Measurements from ENCODE around the gene RASA3.
"Not testable (repeated sequence)": the region's sequence is repeated elsewhere in the genome, so short reads cannot be mapped to it uniquely, and the experiment has no call there.

Gene RASA3

GRCh38 chr13:113989585-113990300 is 142.7 kb downstream of the RASA3 start:
- Histone ChIP-seq H3K9ac (ENCODE audit: low read length) (no peak overlapping the region), H3K27ac (ENCODE audit: low read length) (no peak overlapping the region), H3K4me1 (ENCODE audit: control insufficient read depth, low read depth, low read length) (no peaks in the 10 kb centered on the region), H3K4me3 (ENCODE audit: low read length) (no peak overlapping the region), H3K9me3 (ENCODE audit: control insufficient read depth, low read depth, low read length) (no peaks in the 10 kb centered on the region), H3K36me3 (ENCODE audit: control insufficient read depth, low read depth, low read length) (peaks cover 3% of the 10 kb centered on the region), H3K27me3 (ENCODE audit: control insufficient read depth, insufficient read depth, low read length) (no peaks in the 10 kb centered on the region)

GRCh38 chr13:113988859-113989258 is 143.6 kb downstream of the RASA3 start:
- not testable (repeated sequence) for H3K4me1 ChIP-seq (ENCODE audit: control insufficient read depth, low read depth, low read length); H3K9ac ChIP-seq (ENCODE audit: low read length); H3K36me3 ChIP-seq (ENCODE audit: control insufficient read depth, low read depth, low read length); H3K27ac ChIP-seq (ENCODE audit: low read length); H3K9me3 ChIP-seq (ENCODE audit: control insufficient read depth, low read depth, low read length); H3K27me3 ChIP-seq (ENCODE audit: control insufficient read depth, insufficient read depth, low read length); H3K4me3 ChIP-seq (ENCODE audit: low read length)

GRCh38 chr13:113982296-113982661 is 150.1 kb downstream of the RASA3 start:
- H3K9me3 ChIP-seq (ENCODE audit: control insufficient read depth, low read depth, low read length): no peaks in the 10 kb centered on the region
- H3K27me3 ChIP-seq (ENCODE audit: control insufficient read depth, insufficient read depth, low read length): no peaks in the 10 kb centered on the region
- peaks cover 3% of the 10 kb centered on the region for H3K36me3 ChIP-seq (ENCODE audit: control insufficient read depth, low read depth, low read length)

GRCh38 chr13:113981611-113982295 is 150.7 kb downstream of the RASA3 start:
- H3K4me1 ChIP-seq (ENCODE audit: control insufficient read depth, low read depth, low read length): no peaks in the 10 kb centered on the region
- H3K9me3 ChIP-seq (ENCODE audit: control insufficient read depth, low read depth, low read length): no peaks in the 10 kb centered on the region
- H3K27ac ChIP-seq (ENCODE audit: low read length): no peak overlapping the region
- H3K4me3 ChIP-seq (ENCODE audit: low read length): no peak overlapping the region
- H3K27me3 ChIP-seq (ENCODE audit: control insufficient read depth, insufficient read depth, low read length): no peaks in the 10 kb centered on the region
- H3K9ac ChIP-seq (ENCODE audit: low read length): no peak overlapping the region
- H3K36me3 ChIP-seq (ENCODE audit: control insufficient read depth, low read depth, low read length): peaks cover 3% of the 10 kb centered on the region

More at GRCh38 chr13:113982296-113982661, 150.1 kb downstream of the RASA3 start:
- no peaks in the 10 kb centered on the region for H3K4me1 ChIP-seq (ENCODE audit: control insufficient read depth, low read depth, low read length)
- no peak overlapping the region for H3K4me3 ChIP-seq (ENCODE audit: low read length)
- no peak overlapping the region for H3K9ac ChIP-seq (ENCODE audit: low read length)
- no peak overlapping the region for H3K27ac ChIP-seq (ENCODE audit: low read length)

GRCh38 chr13:113981194-113981605 is 151.2 kb downstream of the RASA3 start:
- Histone ChIP-seq H3K27me3 (ENCODE audit: control insufficient read depth, insufficient read depth, low read length) (no peaks in the 10 kb centered on the region), H3K36me3 (ENCODE audit: control insufficient read depth, low read depth, low read length) (peaks cover 3% of the 10 kb centered on the region), H3K27ac (ENCODE audit: low read length) (no peak overlapping the region)

GRCh38 chr13:113980489-113981064 is 151.8 kb downstream of the RASA3 start:
- Histone ChIP-seq H3K36me3 (ENCODE audit: control insufficient read depth, low read depth, low read length) (peaks cover 3% of the 10 kb centered on the region), H3K27me3 (ENCODE audit: control insufficient read depth, insufficient read depth, low read length) (no peaks in the 10 kb centered on the region), H3K9ac (ENCODE audit: low read length) (no peak overlapping the region), H3K4me3 (ENCODE audit: low read length) (no peak overlapping the region), H3K9me3 (ENCODE audit: control insufficient read depth, low read depth, low read length) (no peaks in the 10 kb centered on the region), H3K27ac (ENCODE audit: low read length) (no peak overlapping the region), H3K4me1 (ENCODE audit: control insufficient read depth, low read depth, low read length) (no peaks in the 10 kb centered on the region)

More at GRCh38 chr13:113981194-113981605, 151.2 kb downstream of the RASA3 start:
- Histone ChIP-seq H3K4me1 (ENCODE audit: control insufficient read depth, low read depth, low read length) (no peaks in the 10 kb centered on the region), H3K9me3 (ENCODE audit: control insufficient read depth, low read depth, low read length) (no peaks in the 10 kb centered on the region), H3K9ac (ENCODE audit: low read length) (no peak overlapping the region), H3K4me3 (ENCODE audit: low read length) (no peak overlapping the region)

- no peaks in the 10 kb centered on the region for H3K9me3 ChIP-seq (ENCODE audit: control insufficient read depth, low read depth, low read length)
- H3K27me3 ChIP-seq (ENCODE audit: control insufficient read depth, insufficient read depth, low read length): no peaks in the 10 kb centered on the region
- no peak overlapping the region for H3K27ac ChIP-seq (ENCODE audit: low read length)
- peaks cover 3% of the 10 kb centered on the region for H3K36me3 ChIP-seq (ENCODE audit: control insufficient read depth, low read depth, low read length)
- H3K4me1 ChIP-seq (ENCODE audit: control insufficient read depth, low read depth, low read length): no peaks in the 10 kb centered on the region
- H3K9ac ChIP-seq (ENCODE audit: low read length): no peak overlapping the region
- H3K4me3 ChIP-seq (ENCODE audit: low read length): no peak overlapping the region
Measured at GRCh38 chr13:113979791-113980471, 152.5 kb downstream of the RASA3 start.

GRCh38 chr13:113978741-113979481 is 153.5 kb downstream of the RASA3 start:
- peaks cover 3% of the 10 kb centered on the region for H3K36me3 ChIP-seq (ENCODE audit: control insufficient read depth, low read depth, low read length)
- H3K27ac ChIP-seq (ENCODE audit: low read length): no peak overlapping the region
- H3K4me3 ChIP-seq (ENCODE audit: low read length): no peak overlapping the region
- no peaks in the 10 kb centered on the region for H3K27me3 ChIP-seq (ENCODE audit: control insufficient read depth, insufficient read depth, low read length)
- H3K4me1 ChIP-seq (ENCODE audit: control insufficient read depth, low read depth, low read length): no peaks in the 10 kb centered on the region
- no peaks in the 10 kb centered on the region for H3K9me3 ChIP-seq (ENCODE audit: control insufficient read depth, low read depth, low read length)
- no peak overlapping the region for H3K9ac ChIP-seq (ENCODE audit: low read length)

GRCh38 chr13:113977976-113978375 is 154.4 kb downstream of the RASA3 start:
- H3K9ac ChIP-seq (ENCODE audit: low read length): no peak overlapping the region
- H3K27ac ChIP-seq (ENCODE audit: low read length): no peak overlapping the region
- no peaks in the 10 kb centered on the region for H3K4me1 ChIP-seq (ENCODE audit: control insufficient read depth, low read depth, low read length)
- no peak overlapping the region for H3K4me3 ChIP-seq (ENCODE audit: low read length)
- H3K27me3 ChIP-seq (ENCODE audit: control insufficient read depth, insufficient read depth, low read length): no peaks in the 10 kb centered on the region
- no peaks in the 10 kb centered on the region for H3K9me3 ChIP-seq (ENCODE audit: control insufficient read depth, low read depth, low read length)
- peaks cover 3% of the 10 kb centered on the region for H3K36me3 ChIP-seq (ENCODE audit: control insufficient read depth, low read depth, low read length)

GRCh38 chr13:113976711-113977684 is 155.4 kb downstream of the RASA3 start:
- no peak overlapping the region for H3K9ac ChIP-seq (ENCODE audit: low read length)
- H3K4me3 ChIP-seq (ENCODE audit: low read length): no peak overlapping the region
- H3K4me1 ChIP-seq (ENCODE audit: control insufficient read depth, low read depth, low read length): no peaks in the 10 kb centered on the region
- peaks cover 3% of the 10 kb centered on the region for H3K36me3 ChIP-seq (ENCODE audit: control insufficient read depth, low read depth, low read length)
- H3K27ac ChIP-seq (ENCODE audit: low read length): no peak overlapping the region
- H3K9me3 ChIP-seq (ENCODE audit: control insufficient read depth, low read depth, low read length): no peaks in the 10 kb centered on the region
- H3K27me3 ChIP-seq (ENCODE audit: control insufficient read depth, insufficient read depth, low read length): no peaks in the 10 kb centered on the region
